ENCODE data around the gene CHGA. TPM values are rescaled to one million over a fixed set of nuclear protein-coding genes. Genes with fewer than 3 reads are reported as not detected.

The CHGA gene
- total and polyA plus RNA-seq, 2 of the 8 experiments (the other 6 are each of a cell fraction or from before 2014, with no cell fraction given): 17.5 to 28.2 TPM

DNA sequence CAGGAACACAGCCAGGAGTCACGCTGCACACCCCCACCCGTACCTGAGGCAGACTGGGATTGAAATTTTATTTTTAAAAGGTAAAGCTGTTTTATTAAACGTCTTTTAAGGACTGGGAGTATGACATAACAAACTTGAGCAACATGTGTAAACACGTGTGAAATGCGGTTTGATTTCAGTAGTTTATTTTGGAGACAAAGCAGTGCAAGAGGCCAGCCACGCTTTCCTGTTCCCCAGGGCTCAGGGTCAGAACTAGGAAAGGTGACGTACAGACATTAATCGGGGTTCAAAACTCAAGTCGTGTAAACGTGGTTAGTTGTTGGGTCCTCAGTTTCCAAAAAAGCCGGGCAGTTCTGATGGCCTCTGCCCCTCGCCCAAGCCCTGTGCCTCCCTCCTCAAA lies 16.7 kb downstream of the CHGA start (continued):
- TF ChIP-seq, protein P1, sequence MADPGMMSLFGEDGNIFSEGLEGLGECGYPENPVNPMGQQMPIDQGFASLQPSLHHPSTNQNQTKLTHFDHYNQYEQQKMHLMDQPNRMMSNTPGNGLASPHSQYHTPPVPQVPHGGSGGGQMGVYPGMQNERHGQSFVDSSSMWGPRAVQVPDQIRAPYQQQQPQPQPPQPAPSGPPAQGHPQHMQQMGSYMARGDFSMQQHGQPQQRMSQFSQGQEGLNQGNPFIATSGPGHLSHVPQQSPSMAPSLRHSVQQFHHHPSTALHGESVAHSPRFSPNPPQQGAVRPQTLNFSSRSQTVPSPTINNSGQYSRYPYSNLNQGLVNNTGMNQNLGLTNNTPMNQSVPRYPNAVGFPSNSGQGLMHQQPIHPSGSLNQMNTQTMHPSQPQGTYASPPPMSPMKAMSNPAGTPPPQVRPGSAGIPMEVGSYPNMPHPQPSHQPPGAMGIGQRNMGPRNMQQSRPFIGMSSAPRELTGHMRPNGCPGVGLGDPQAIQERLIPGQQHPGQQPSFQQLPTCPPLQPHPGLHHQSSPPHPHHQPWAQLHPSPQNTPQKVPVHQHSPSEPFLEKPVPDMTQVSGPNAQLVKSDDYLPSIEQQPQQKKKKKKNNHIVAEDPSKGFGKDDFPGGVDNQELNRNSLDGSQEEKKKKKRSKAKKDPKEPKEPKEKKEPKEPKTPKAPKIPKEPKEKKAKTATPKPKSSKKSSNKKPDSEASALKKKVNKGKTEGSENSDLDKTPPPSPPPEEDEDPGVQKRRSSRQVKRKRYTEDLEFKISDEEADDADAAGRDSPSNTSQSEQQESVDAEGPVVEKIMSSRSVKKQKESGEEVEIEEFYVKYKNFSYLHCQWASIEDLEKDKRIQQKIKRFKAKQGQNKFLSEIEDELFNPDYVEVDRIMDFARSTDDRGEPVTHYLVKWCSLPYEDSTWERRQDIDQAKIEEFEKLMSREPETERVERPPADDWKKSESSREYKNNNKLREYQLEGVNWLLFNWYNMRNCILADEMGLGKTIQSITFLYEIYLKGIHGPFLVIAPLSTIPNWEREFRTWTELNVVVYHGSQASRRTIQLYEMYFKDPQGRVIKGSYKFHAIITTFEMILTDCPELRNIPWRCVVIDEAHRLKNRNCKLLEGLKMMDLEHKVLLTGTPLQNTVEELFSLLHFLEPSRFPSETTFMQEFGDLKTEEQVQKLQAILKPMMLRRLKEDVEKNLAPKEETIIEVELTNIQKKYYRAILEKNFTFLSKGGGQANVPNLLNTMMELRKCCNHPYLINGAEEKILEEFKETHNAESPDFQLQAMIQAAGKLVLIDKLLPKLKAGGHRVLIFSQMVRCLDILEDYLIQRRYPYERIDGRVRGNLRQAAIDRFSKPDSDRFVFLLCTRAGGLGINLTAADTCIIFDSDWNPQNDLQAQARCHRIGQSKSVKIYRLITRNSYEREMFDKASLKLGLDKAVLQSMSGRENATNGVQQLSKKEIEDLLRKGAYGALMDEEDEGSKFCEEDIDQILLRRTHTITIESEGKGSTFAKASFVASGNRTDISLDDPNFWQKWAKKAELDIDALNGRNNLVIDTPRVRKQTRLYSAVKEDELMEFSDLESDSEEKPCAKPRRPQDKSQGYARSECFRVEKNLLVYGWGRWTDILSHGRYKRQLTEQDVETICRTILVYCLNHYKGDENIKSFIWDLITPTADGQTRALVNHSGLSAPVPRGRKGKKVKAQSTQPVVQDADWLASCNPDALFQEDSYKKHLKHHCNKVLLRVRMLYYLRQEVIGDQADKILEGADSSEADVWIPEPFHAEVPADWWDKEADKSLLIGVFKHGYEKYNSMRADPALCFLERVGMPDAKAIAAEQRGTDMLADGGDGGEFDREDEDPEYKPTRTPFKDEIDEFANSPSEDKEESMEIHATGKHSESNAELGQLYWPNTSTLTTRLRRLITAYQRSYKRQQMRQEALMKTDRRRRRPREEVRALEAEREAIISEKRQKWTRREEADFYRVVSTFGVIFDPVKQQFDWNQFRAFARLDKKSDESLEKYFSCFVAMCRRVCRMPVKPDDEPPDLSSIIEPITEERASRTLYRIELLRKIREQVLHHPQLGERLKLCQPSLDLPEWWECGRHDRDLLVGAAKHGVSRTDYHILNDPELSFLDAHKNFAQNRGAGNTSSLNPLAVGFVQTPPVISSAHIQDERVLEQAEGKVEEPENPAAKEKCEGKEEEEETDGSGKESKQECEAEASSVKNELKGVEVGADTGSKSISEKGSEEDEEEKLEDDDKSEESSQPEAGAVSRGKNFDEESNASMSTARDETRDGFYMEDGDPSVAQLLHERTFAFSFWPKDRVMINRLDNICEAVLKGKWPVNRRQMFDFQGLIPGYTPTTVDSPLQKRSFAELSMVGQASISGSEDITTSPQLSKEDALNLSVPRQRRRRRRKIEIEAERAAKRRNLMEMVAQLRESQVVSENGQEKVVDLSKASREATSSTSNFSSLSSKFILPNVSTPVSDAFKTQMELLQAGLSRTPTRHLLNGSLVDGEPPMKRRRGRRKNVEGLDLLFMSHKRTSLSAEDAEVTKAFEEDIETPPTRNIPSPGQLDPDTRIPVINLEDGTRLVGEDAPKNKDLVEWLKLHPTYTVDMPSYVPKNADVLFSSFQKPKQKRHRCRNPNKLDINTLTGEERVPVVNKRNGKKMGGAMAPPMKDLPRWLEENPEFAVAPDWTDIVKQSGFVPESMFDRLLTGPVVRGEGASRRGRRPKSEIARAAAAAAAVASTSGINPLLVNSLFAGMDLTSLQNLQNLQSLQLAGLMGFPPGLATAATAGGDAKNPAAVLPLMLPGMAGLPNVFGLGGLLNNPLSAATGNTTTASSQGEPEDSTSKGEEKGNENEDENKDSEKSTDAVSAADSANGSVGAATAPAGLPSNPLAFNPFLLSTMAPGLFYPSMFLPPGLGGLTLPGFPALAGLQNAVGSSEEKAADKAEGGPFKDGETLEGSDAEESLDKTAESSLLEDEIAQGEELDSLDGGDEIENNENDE (IDR thresholded peaks at IDR 0.05; ENCODE audit: insufficient replicate concordance, low read length): no peak
- TF ChIP-seq RXRA (IDR thresholded peaks at IDR 0.05; ENCODE audit: insufficient read depth, low read depth, low read length): no peak

Measured in H1 (cell line).